Measurements from ENCODE around the gene ANKRD36C.
"Not testable (repeated sequence)": the region's sequence is repeated elsewhere in the genome, so short reads cannot be mapped to it uniquely, and the experiment has no call there.

ANKRD36C gene

GRCh38 chr2:95867047-95867677 lies 124.5 kb downstream of the ANKRD36C start:
- H3K27me3 ChIP-seq (ENCODE audit: insufficient read depth, insufficient read length); DNase-seq (ENCODE audit: low read depth, low spot score); H3K9ac ChIP-seq (ENCODE audit: insufficient read length, low read depth); H3K36me3 ChIP-seq (ENCODE audit: insufficient read depth, insufficient read length, low read length); H3K4me1 ChIP-seq (ENCODE audit: insufficient read depth, insufficient read length); H3K9me3 ChIP-seq (ENCODE audit: insufficient read depth, low read length); H3K4me3 ChIP-seq (ENCODE audit: insufficient read length, low read depth): not testable (repeated sequence)

- not testable (repeated sequence) for H3K9me3 ChIP-seq (ENCODE audit: insufficient read depth, low read length); H3K4me1 ChIP-seq (ENCODE audit: insufficient read depth, insufficient read length); H3K36me3 ChIP-seq (ENCODE audit: insufficient read depth, insufficient read length, low read length); H3K9ac ChIP-seq (ENCODE audit: insufficient read length, low read depth); H3K27me3 ChIP-seq (ENCODE audit: insufficient read depth, insufficient read length); DNase-seq (ENCODE audit: low read depth, low spot score); H3K4me3 ChIP-seq (ENCODE audit: insufficient read length, low read depth)
Observed at GRCh38 chr2:95862121-95862520, 129.5 kb downstream of the ANKRD36C start.

GRCh38 chr2:95836151-95836550 lies 155.5 kb downstream of the ANKRD36C start:
- Histone ChIP-seq H3K27me3 (ENCODE audit: insufficient read depth, insufficient read length) (no peaks in the 10 kb centered on the region), H3K9ac (ENCODE audit: insufficient read length, low read depth) (no peak overlapping the region), H3K4me1 (ENCODE audit: insufficient read depth, insufficient read length) (no peaks in the 10 kb centered on the region), H3K36me3 (ENCODE audit: insufficient read depth, insufficient read length, low read length) (no peaks in the 10 kb centered on the region), H3K9me3 (ENCODE audit: insufficient read depth, low read length) (peaks cover 4% of the 10 kb centered on the region; the same call in 1 of the 2 replicates), H3K4me3 (ENCODE audit: insufficient read length, low read depth) (no peak overlapping the region)
- no peak for DNase-seq (ENCODE audit: low read depth, low spot score)
- TF ChIP-seq ZNF274 (IDR thresholded peaks at IDR 0.05; ENCODE audit: low read depth, low read length) (no peak), YY1 (IDR thresholded peaks at IDR 0.05; ENCODE audit: insufficient read depth, insufficient read length) (no peak), SUZ12 (IDR thresholded peaks at IDR 0.05; ENCODE audit: extremely low read depth, insufficient read depth, insufficient read length) (no peak)

GRCh38 chr2:95834077-95835013 lies 157.3 kb downstream of the ANKRD36C start:
- H3K9ac ChIP-seq (ENCODE audit: insufficient read length, low read depth); DNase-seq (ENCODE audit: low read depth, low spot score); H3K36me3 ChIP-seq (ENCODE audit: insufficient read depth, insufficient read length, low read length); H3K4me3 ChIP-seq (ENCODE audit: insufficient read length, low read depth); H3K9me3 ChIP-seq (ENCODE audit: insufficient read depth, low read length); H3K4me1 ChIP-seq (ENCODE audit: insufficient read depth, insufficient read length); H3K27me3 ChIP-seq (ENCODE audit: insufficient read depth, insufficient read length): not testable (repeated sequence)

- not testable (repeated sequence) for H3K9me3 ChIP-seq (ENCODE audit: insufficient read depth, low read length)
Observed at GRCh38 chr2:95824218-95824617, 167.4 kb downstream of the ANKRD36C start.

GRCh38 chr2:95817521-95817920 lies 174.1 kb downstream of the ANKRD36C start:
- H3K4me3 ChIP-seq (ENCODE audit: insufficient read length, low read depth); H3K36me3 ChIP-seq (ENCODE audit: insufficient read depth, insufficient read length, low read length); H3K9ac ChIP-seq (ENCODE audit: insufficient read length, low read depth); H3K27me3 ChIP-seq (ENCODE audit: insufficient read depth, insufficient read length); DNase-seq (ENCODE audit: low read depth, low spot score); H3K9me3 ChIP-seq (ENCODE audit: insufficient read depth, low read length); H3K4me1 ChIP-seq (ENCODE audit: insufficient read depth, insufficient read length): not testable (repeated sequence)

More at GRCh38 chr2:95824218-95824617, 167.4 kb downstream of the ANKRD36C start:
- not testable (repeated sequence) for H3K4me1 ChIP-seq (ENCODE audit: insufficient read depth, insufficient read length); H3K36me3 ChIP-seq (ENCODE audit: insufficient read depth, insufficient read length, low read length); H3K27me3 ChIP-seq (ENCODE audit: insufficient read depth, insufficient read length); H3K9ac ChIP-seq (ENCODE audit: insufficient read length, low read depth); DNase-seq (ENCODE audit: low read depth, low spot score); H3K4me3 ChIP-seq (ENCODE audit: insufficient read length, low read depth)

- not testable (repeated sequence) for H3K9ac ChIP-seq (ENCODE audit: insufficient read length, low read depth); DNase-seq (ENCODE audit: low read depth, low spot score); H3K4me1 ChIP-seq (ENCODE audit: insufficient read depth, insufficient read length); H3K27me3 ChIP-seq (ENCODE audit: insufficient read depth, insufficient read length); H3K9me3 ChIP-seq (ENCODE audit: insufficient read depth, low read length); H3K4me3 ChIP-seq (ENCODE audit: insufficient read length, low read depth); H3K36me3 ChIP-seq (ENCODE audit: insufficient read depth, insufficient read length, low read length)
Observed at GRCh38 chr2:95813311-95813710, 178.3 kb downstream of the ANKRD36C start.

- DNase-seq (ENCODE audit: low read depth, low spot score), result no peak
- no peaks in the 10 kb centered on the region for H3K9me3 ChIP-seq (ENCODE audit: insufficient read depth, low read length)
- no peaks in the 10 kb centered on the region for H3K4me1 ChIP-seq (ENCODE audit: insufficient read depth, insufficient read length)
- H3K27me3 ChIP-seq (ENCODE audit: insufficient read depth, insufficient read length), result no peaks in the 10 kb centered on the region
- H3K9ac ChIP-seq (ENCODE audit: insufficient read length, low read depth), result no peak overlapping the region
- no peaks in the 10 kb centered on the region for H3K36me3 ChIP-seq (ENCODE audit: insufficient read depth, insufficient read length, low read length)
- TF ChIP-seq YY1 (IDR thresholded peaks at IDR 0.05; ENCODE audit: insufficient read depth, insufficient read length), result no peak
- TF ChIP-seq SUZ12 (IDR thresholded peaks at IDR 0.05; ENCODE audit: extremely low read depth, insufficient read depth, insufficient read length), result no peak
- no peak for TF ChIP-seq ZNF274 (IDR thresholded peaks at IDR 0.05; ENCODE audit: low read depth, low read length)
- H3K4me3 ChIP-seq (ENCODE audit: insufficient read length, low read depth), result no peak overlapping the region
Observed at GRCh38 chr2:95799892-95800291, 191.7 kb downstream of the ANKRD36C start.

- H3K4me3 ChIP-seq (ENCODE audit: insufficient read length, low read depth); H3K9ac ChIP-seq (ENCODE audit: insufficient read length, low read depth); H3K36me3 ChIP-seq (ENCODE audit: insufficient read depth, insufficient read length, low read length); DNase-seq (ENCODE audit: low read depth, low spot score); H3K4me1 ChIP-seq (ENCODE audit: insufficient read depth, insufficient read length); H3K9me3 ChIP-seq (ENCODE audit: insufficient read depth, low read length); H3K27me3 ChIP-seq (ENCODE audit: insufficient read depth, insufficient read length): not testable (repeated sequence)
Observed at GRCh38 chr2:95799147-95799889, 192.3 kb downstream of the ANKRD36C start.

GRCh38 chr2:95796249-95797099 lies 195.2 kb downstream of the ANKRD36C start:
- DNase-seq (ENCODE audit: low read depth, low spot score); H3K4me3 ChIP-seq (ENCODE audit: insufficient read length, low read depth); H3K36me3 ChIP-seq (ENCODE audit: insufficient read depth, insufficient read length, low read length); H3K27me3 ChIP-seq (ENCODE audit: insufficient read depth, insufficient read length); H3K9me3 ChIP-seq (ENCODE audit: insufficient read depth, low read length); H3K9ac ChIP-seq (ENCODE audit: insufficient read length, low read depth); H3K4me1 ChIP-seq (ENCODE audit: insufficient read depth, insufficient read length): not testable (repeated sequence)
